Measurements from ENCODE around the gene RFX4.

Gene RFX4

DNA sequence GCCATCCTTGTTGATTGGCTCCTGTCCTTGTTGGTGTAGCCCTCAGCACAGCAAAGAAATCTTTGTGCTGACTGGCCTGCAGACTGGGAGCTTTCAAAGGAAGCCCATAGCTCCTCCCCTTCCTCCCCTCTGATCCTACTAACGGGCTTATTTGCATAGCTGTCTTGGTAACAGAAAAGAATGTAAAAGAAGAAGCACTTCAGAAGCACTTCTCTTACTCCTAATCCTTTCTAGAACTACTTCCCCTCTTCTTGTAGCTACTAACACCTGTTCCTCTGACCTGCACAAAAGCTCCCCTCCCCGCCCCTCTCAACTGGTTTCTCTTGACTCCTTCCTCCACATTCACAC, 177.4 kb downstream of the RFX4 start:
- H3K36me3 Mint-ChIP-seq (ENCODE audit: insufficient read depth) = peaks cover 4% of the 10 kb centered on the region
- no peak for DNase-seq
- no peaks in the 10 kb centered on the region for H3K27me3 Mint-ChIP-seq
- H3K27ac Mint-ChIP-seq = peak overlapping the region; percentile 78 to 90
- H3K4me3 Mint-ChIP-seq = peak overlapping the region; percentile 68 to 73
- peak; percentile 86 for ATAC-seq (replicated peaks)
- H3K9me3 Mint-ChIP-seq = no peaks in the 10 kb centered on the region
- peaks cover 9 to 18% of the 10 kb centered on the region in 2 donors for H3K4me1 Mint-ChIP-seq (ENCODE audit: low read depth in 2 of 2)

DNA sequence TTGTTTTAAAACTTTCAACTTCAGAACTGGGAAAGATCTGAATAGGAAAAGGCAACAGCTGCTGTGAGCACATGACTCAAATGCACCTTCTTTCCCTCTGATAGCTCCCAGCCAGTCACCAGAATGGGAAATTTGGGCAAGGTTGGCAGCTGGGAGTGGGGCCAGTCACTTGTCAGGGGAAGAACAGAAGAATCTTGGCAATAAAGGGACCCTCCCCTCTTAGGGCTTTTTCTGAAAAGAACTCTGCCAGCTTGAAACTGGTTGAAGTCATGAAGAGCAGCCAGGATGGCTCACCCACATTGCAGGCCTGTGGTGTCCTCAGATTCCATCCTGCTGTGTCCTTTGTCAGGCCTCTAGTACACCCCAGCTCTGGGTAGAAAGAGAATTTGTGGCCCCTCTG, 181.4 kb downstream of the RFX4 start:
- Mint-ChIP-seq H3K9me3 (no peaks in the 10 kb centered on the region), H3K27ac (no peak overlapping the region), H3K27me3 (no peaks in the 10 kb centered on the region), H3K36me3 (ENCODE audit: insufficient read depth) (peaks cover 3% of the 10 kb centered on the region), H3K4me3 (no peak overlapping the region), H3K4me1 (ENCODE audit: low read depth in 2 of 2) (peaks cover 9 to 20% of the 10 kb centered on the region in 2 donors)
- ATAC-seq (replicated peaks) (no peak), DNase-seq (no peak)

DNA sequence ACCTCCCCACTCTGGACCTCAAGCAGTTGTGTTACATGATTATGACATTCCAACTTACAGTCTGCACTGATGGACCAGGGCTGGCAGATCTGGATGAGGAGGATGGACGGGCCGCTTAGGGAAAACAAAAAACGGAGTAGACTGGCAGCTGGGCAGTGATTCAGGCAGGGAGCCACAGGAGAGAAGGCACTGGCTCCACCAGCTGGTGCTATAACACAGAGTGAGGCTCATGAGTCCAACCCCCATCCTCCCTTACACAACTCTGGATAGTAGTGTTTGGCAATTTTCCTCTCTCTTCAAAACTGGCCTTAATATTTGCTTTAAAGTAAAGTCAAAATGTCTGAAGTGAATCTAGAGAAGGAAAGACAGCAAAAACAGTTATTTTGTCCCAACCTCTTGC, 181.9 kb downstream of the RFX4 start:
- H3K36me3 Mint-ChIP-seq (ENCODE audit: insufficient read depth) = peaks cover 3% of the 10 kb centered on the region
- no peak for DNase-seq
- no peak overlapping the region for H3K4me3 Mint-ChIP-seq
- H3K27me3 Mint-ChIP-seq = no peaks in the 10 kb centered on the region
- no peak overlapping the region for H3K27ac Mint-ChIP-seq
- no peak for ATAC-seq (replicated peaks)
- H3K4me1 Mint-ChIP-seq (ENCODE audit: low read depth in 2 of 2) = peaks cover 8 to 17% of the 10 kb centered on the region in 2 donors
- no peaks in the 10 kb centered on the region for H3K9me3 Mint-ChIP-seq

DNA sequence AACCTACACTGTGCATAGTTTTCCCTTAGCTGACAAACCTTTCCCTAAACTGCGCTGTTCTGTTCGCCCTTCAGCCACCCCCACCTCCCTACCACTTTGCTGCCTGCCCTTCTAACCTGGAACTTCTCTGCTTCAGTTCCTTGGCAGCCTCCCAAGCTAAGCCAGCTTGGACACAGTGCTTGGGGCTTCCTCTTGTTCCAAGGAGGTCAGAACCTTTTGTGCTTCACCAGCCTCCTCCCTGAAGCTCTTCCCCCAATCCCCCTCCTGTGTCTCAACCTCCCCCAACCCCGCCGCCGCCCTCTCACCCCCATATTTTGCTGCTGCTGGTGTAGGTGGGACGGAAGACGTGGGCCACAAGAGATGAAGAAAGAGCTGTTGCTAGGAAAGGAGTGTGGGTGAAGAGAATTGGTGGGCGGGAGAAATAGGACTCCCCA, 183.6 kb downstream of the RFX4 start:
- H3K4me1 Mint-ChIP-seq (ENCODE audit: low read depth in 2 of 2) = peaks cover 0 to 7% of the 10 kb centered on the region in 2 donors
- H3K36me3 Mint-ChIP-seq (ENCODE audit: insufficient read depth) = no peaks in the 10 kb centered on the region
- peak overlapping the region in 1 of 2 donors; percentile 53 for H3K27ac Mint-ChIP-seq
- no peak overlapping the region for H3K4me3 Mint-ChIP-seq
- DNase-seq (no peak), ATAC-seq (replicated peaks) (no peak)
- no peaks in the 10 kb centered on the region for H3K9me3 Mint-ChIP-seq
- H3K27me3 Mint-ChIP-seq = no peaks in the 10 kb centered on the region

DNA sequence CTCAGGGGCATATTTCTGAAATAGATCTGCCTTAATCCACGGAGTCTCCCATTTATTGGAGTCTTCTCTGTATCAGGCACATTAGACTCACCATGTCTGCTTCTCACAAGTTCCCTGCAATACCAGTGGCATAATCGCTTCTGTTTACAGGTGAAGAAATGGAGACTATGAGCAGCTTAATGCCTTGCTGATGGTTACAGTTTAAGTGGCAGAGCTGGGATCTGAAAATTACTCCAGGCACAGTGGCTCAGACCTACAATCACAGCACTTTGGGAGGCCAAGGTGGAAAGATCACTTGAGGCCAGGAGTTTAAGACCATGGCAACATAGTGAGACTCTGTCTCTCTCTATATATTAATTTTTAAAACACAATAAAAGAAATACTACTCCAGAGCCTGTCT, 184.4 kb downstream of the RFX4 start:
- Mint-ChIP-seq H3K4me3 (no peak overlapping the region), H3K27ac (no peak overlapping the region)
- no peak for DNase-seq

DNA sequence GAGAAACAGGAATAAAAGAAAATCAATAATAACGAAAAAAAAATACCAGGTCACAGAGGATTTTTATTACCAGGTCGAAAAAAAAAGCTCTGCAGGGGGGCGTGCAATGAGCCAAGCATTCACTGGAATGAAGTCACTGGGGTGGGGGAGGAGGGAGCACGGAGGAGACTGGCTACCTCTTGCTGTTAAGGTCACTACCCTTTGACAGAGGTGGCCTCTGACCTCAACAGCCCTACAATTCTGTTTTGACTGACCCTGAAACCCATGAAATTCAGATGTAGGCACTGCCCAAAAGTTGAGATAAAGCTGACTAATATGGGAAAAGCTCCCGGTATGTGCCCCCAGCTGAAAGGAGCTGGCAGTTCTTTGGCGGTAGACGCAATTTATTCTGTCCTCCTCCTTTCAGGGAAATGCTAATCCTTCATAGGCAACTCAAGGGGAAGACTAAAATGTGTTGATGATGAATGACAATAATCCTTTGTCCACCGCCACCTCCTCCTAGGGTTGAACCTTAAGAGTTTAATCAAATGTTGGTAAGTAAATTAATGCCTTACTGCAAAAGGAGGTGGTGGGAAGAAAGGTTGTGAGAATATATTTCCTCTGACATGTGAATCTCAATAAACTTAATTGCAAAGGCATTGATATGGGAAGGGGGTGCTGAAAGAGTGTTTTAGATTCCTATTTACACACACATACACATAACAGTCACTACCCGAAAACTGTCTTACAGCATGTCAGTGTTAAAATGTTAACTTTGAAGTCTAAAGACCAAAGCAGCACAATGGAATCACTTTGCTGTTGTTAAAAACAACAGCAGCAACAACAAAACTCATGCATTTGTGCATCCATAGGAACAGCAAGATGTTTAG, 185.4 kb downstream of the RFX4 start:
- Mint-ChIP-seq H3K27me3 (no peaks in the 10 kb centered on the region), H3K9me3 (no peaks in the 10 kb centered on the region), H3K4me1 (ENCODE audit: low read depth in 2 of 2) (peaks cover 0 to 7% of the 10 kb centered on the region in 2 donors), H3K27ac (no peak overlapping the region), H3K36me3 (ENCODE audit: insufficient read depth) (no peaks in the 10 kb centered on the region), H3K4me3 (no peak overlapping the region)
- no peak for ATAC-seq (replicated peaks)
- no peak for DNase-seq

More for the DNA sequence above, 184.4 kb downstream of the RFX4 start:
- Mint-ChIP-seq H3K36me3 (ENCODE audit: insufficient read depth) (no peaks in the 10 kb centered on the region), H3K4me1 (ENCODE audit: low read depth in 2 of 2) (peaks cover 0 to 7% of the 10 kb centered on the region in 2 donors), H3K9me3 (no peaks in the 10 kb centered on the region), H3K27me3 (no peaks in the 10 kb centered on the region)
- ATAC-seq (replicated peaks) = no peak

DNA sequence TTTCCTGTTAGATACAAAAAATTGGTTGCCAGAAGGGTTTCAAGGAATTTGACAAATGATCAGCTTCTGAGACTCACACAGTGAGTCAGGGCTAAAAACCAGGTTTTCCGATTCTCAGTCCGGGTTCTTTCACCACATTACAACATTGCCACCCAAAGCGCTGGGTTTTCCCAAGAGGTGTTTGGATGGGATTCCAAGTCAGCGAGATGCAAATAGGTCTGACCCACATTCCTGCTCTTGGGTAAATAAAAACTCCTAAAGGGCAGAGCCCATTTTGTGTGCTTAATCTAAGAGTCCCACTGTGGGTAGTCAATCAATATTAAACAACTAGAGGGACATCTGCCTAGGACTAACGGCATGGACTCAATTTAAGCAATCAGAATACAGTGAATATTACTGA, 186.3 kb downstream of the RFX4 start:
- no peaks in the 10 kb centered on the region for H3K9me3 Mint-ChIP-seq
- no peak overlapping the region for H3K27ac Mint-ChIP-seq
- peaks cover 6 to 11% of the 10 kb centered on the region in 2 donors for H3K4me1 Mint-ChIP-seq (ENCODE audit: low read depth in 2 of 2)
- no peaks in the 10 kb centered on the region for H3K36me3 Mint-ChIP-seq (ENCODE audit: insufficient read depth)
- no peak overlapping the region for H3K4me3 Mint-ChIP-seq
- DNase-seq (no peak), ATAC-seq (replicated peaks) (no peak)
- no peaks in the 10 kb centered on the region for H3K27me3 Mint-ChIP-seq

DNA sequence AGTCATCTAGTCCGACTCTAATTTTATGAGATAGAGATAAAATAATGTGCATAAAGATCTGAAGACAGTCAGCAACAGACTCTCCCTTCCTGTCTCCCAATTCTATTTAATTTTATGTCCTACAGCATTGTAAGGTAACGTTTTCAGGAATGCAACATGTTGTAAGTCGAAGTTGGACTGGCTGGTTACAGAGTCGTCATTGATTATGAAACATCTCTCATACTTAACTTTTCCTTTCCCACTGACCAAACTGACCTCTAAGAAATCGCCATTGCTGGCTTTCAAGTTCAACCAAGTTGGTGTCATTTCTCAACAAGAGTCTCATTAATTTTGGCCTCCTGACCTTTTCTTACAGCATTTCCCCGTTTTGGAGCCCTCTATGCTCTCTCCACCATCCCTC, 186.7 kb downstream of the RFX4 start:
- Mint-ChIP-seq H3K27me3 (no peaks in the 10 kb centered on the region), H3K4me3 (no peak overlapping the region), H3K36me3 (ENCODE audit: insufficient read depth) (no peaks in the 10 kb centered on the region), H3K27ac (no peak overlapping the region), H3K9me3 (no peaks in the 10 kb centered on the region), H3K4me1 (ENCODE audit: low read depth in 2 of 2) (peaks cover 9 to 14% of the 10 kb centered on the region in 2 donors)
- ATAC-seq (replicated peaks) (no peak), DNase-seq (no peak)

DNA sequence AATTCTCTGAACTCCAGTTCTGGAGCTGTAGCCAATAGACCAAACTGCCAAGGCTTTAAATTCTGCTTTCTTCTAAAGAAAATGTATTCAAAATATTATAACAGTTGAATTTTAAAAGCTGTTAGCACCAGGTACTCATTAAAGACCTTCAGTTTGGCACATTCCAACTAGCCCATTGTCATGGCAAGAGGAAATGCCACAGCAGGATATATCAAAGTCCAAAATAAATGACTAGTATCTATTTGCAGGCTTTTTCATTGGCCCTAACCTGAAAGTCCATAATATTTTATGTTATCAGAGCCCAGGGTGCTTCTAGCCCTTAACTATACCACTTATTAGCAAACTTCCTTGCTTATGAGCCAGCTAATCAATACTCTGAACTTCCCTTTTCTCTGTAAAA, 188.6 kb downstream of the RFX4 start:
- no peaks in the 10 kb centered on the region for H3K9me3 Mint-ChIP-seq
- DNase-seq (no peak), ATAC-seq (replicated peaks) (no peak)
- H3K4me1 Mint-ChIP-seq (ENCODE audit: low read depth in 2 of 2) = peaks cover 25% of the 10 kb centered on the region in 2 donors
- H3K36me3 Mint-ChIP-seq (ENCODE audit: insufficient read depth) = peaks cover 2% of the 10 kb centered on the region
- no peak overlapping the region for H3K27ac Mint-ChIP-seq
- no peak overlapping the region for H3K4me3 Mint-ChIP-seq
- no peaks in the 10 kb centered on the region for H3K27me3 Mint-ChIP-seq

DNA sequence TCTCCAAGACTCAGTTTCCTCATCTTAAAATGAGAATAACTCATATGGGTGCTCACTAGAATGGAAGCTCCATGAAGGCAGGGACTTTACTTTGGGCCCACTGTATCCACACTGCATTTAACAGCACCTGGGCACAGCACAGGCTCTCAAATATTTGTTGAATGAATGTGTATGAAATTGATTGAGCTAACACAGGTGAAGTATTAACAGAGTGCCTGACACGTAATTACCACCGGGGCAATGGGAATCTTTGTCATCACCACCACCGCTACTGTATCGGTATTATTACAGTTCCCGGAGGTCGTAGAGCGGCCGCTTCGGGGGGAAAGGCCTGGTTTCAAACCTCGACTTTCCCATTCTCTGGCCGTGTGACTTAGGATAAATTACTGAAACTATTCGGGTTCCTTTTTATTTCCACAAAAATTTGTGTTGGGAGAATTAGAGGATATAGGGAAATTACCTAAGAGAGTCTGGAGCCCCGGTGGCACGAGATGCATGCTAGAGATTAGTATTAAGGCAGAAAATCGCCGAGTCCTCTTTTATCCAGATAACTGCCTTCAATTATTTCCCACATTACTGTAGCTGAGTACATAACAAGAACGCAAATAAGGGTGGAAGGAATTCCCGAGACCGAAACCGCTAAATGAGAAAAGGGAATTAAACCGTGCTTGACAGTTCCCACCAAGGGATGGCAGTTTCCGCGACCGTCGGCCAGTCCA, 190.6 kb downstream of the RFX4 start:
- H3K36me3 Mint-ChIP-seq (ENCODE audit: insufficient read depth) = peaks cover 2% of the 10 kb centered on the region
- ATAC-seq (replicated peaks) = no peak
- peak overlapping the region; percentile 93 to 95 for H3K4me3 Mint-ChIP-seq
- H3K27ac Mint-ChIP-seq = peak overlapping the region; percentile 99 to 100
- H3K9me3 Mint-ChIP-seq = no peaks in the 10 kb centered on the region
- H3K27me3 Mint-ChIP-seq = no peaks in the 10 kb centered on the region
- no peak for DNase-seq
- peaks cover 34 to 37% of the 10 kb centered on the region in 2 donors for H3K4me1 Mint-ChIP-seq (ENCODE audit: low read depth in 2 of 2)

DNA sequence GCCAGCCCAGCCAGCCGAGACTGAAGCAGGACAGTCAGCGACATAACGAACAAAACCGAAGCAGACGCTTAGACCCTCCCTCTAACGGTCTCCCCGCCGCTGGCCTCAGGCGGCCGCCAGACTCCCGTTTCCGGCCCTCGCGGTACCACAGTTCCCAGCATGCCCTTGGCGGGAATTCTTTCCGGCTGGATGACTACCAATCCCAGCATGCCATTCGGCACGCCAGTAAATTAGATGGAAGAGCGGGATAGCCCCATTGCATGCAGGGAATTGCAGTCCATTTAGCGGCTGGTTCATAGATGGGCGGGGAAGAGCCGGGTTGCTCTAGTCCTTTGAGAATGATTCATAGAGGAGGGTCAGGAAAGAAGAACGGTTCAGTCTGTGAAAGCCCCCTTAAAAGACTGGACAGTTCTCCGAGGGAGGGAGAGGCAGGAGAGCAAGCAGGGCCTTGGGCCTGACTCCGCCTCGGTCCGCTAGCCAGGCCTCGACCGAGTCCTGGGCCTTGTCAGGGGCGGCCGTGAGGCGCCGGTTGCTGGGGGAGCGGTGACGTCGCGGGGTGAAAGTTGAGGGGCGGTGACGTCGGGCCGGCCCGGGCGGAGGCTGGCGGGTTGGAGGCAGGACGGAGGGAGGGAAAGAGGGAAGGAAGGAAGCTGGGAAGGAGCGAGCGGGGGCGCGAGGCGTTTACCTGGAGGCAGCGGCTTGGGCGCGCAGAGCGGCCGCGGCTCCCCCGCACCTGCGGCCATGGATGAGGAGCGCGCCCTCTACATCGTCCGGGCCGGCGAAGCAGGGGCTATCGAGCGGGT, 191.4 kb downstream of the RFX4 start, which contains the start of gene RIC8B:
TSS of gene RIC8B (plus strand) at position 678 of the 803 bp plus-strand sequence. CDS start at position 742, 64 bp downstream.
- ATAC-seq (replicated peaks) (peak; percentile 79), DNase-seq (peak; percentile 59 to 73 (median 69))
- peak within 1 kb of the TSS; percentile 93 to 95 for H3K4me3 Mint-ChIP-seq
- peaks cover 4% of the 10 kb centered on the region for H3K36me3 Mint-ChIP-seq (ENCODE audit: insufficient read depth)
- H3K4me1 Mint-ChIP-seq (ENCODE audit: low read depth in 2 of 2) = peaks cover 34 to 37% of the 10 kb centered on the region in 2 donors
- H3K27ac Mint-ChIP-seq = peak within 1 kb of the TSS; percentile 99 to 100
- no peaks in the 10 kb centered on the region for H3K9me3 Mint-ChIP-seq
- H3K27me3 Mint-ChIP-seq = no peaks in the 10 kb centered on the region

DNA sequence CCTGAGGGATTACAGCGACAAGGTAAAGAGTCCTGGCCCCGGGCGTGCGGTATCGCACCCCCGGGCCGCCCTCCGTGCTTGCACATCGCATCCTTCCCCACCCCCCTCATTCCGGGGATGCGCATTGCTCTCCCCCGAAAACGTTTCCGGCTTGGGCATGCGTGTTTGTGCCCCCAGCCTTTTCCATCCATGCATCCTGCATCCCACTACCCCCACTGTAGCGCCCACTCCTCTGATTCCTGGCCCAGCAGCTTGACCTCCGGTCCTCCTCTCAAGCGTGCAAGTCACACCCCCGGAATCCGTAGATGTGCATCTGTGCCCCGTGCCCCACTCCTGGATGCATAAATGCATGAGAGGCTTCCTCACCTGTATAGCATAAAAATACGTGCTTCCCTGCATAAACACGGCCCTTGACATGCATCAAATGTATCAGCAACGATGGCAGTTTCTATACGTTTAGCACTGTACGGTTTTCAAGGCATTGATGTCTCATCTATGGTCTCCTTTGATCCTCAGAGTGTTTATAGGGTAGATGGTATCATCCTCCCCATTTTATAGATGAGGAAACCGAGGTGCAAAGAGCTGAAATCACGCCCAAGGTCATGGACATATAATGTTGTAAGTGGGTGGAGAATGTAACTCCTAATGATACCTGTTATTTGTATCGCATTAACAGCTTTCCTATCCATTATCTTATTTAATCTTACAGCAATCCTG, 192.2 kb downstream of the RFX4 start:
- ATAC-seq (replicated peaks) (peak; percentile 9), DNase-seq (peak in 1 of 3 experiments; percentile 16)
- H3K4me3 Mint-ChIP-seq = peak overlapping the region; percentile 93 to 95
- H3K9me3 Mint-ChIP-seq = no peaks in the 10 kb centered on the region
- H3K27me3 Mint-ChIP-seq = no peaks in the 10 kb centered on the region
- H3K4me1 Mint-ChIP-seq (ENCODE audit: low read depth in 2 of 2) = peaks cover 36 to 41% of the 10 kb centered on the region in 2 donors
- peak overlapping the region; percentile 99 to 100 for H3K27ac Mint-ChIP-seq
- H3K36me3 Mint-ChIP-seq (ENCODE audit: insufficient read depth) = peaks cover 8% of the 10 kb centered on the region

DNA sequence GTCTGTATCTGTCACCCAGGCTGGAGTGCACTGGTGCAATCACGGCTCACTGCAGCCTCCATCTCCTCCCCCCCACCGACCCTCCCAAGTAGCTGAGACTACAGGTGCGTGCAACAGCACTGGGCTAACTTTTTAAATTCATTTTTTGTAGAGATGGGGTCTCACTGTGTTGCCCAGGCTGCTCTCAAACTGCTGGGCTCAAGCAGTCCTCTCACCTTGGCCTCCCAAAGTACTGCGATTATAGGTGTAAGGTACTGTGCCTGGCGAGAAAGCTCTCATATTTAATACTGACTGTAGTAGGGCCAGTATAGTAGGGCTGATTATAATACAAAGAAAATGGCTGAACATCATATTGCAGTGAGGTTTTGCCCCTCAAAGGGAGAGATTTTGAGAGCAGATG, 194.1 kb downstream of the RFX4 start:
- DNase-seq (no peak), ATAC-seq (replicated peaks) (no peak)
- Mint-ChIP-seq H3K4me3 (peak overlapping the region in 1 of 2 donors; percentile 95), H3K9me3 (no peaks in the 10 kb centered on the region), H3K36me3 (ENCODE audit: insufficient read depth) (peaks cover 10% of the 10 kb centered on the region), H3K4me1 (ENCODE audit: low read depth in 2 of 2) (peaks cover 36 to 48% of the 10 kb centered on the region in 2 donors), H3K27me3 (no peaks in the 10 kb centered on the region), H3K27ac (no peak overlapping the region)

All from effector memory CD8-positive, alpha-beta T cell (primary cell).